ENCODE results near the gene EBPL. TPM values are rescaled to one million over a fixed set of nuclear protein-coding genes. Genes with fewer than 3 reads are reported as not detected.

The EBPL gene
- total RNA-seq, 1 experiment from 2014 or later = 60.9 TPM

GRCh38 chr13:49646688-49647087, 44.6 kb downstream of the EBPL start:
- CTCF ChIA-PET = no interaction called here
- no TSS peak for BruUV-seq (replicated peaks)
- no peak for TF ChIP-seq POLR2AphosphoS5 (IDR thresholded peaks at IDR 0.05; ENCODE audit: low read depth, low read length)
- in situ Hi-C loops (cut with HindIII; ENCODE audit: low pct_unique_long_range_greater_than_20kb, low sequenced_read_pairs) = no loop called here
- Histone ChIP-seq H3K9me3 (ENCODE audit: control insufficient read depth, insufficient read depth, low read depth, low read length) (no peaks in the 10 kb centered on the region), H3K36me3 (ENCODE audit: control insufficient read depth, insufficient read depth, low read length) (no peaks in the 10 kb centered on the region), H3K27ac (ENCODE audit: low read length) (no peak overlapping the region), H3K27me3 (ENCODE audit: control insufficient read depth, insufficient read depth, low read length) (no peaks in the 10 kb centered on the region), H3K4me3 (ENCODE audit: low read depth in 2 of 2, low read length in 2 of 2) (no peak overlapping the region), H3K4me1 (ENCODE audit: control insufficient read depth, insufficient read depth, low read length) (no peaks in the 10 kb centered on the region)
- DNase-seq (ENCODE audit: low read depth, low spot score) = no peak
- POLR2A ChIA-PET = no interaction called here
- intact Hi-C loops (cut with micrococcal nuclease; ENCODE audit: unreplicated experiment) = no loop called here
- ATAC-seq = no peak

GRCh38 chr13:49645451-49645850, 45.8 kb downstream of the EBPL start:
- DNase-seq (ENCODE audit: low read depth, low spot score) (no peak), ATAC-seq (no peak)
- Histone ChIP-seq H3K36me3 (ENCODE audit: control insufficient read depth, insufficient read depth, low read length) (no peaks in the 10 kb centered on the region), H3K27me3 (ENCODE audit: control insufficient read depth, insufficient read depth, low read length) (no peaks in the 10 kb centered on the region), H3K4me3 (ENCODE audit: low read depth in 2 of 2, low read length in 2 of 2) (no peak overlapping the region), H3K4me1 (ENCODE audit: control insufficient read depth, insufficient read depth, low read length) (no peaks in the 10 kb centered on the region), H3K27ac (ENCODE audit: low read length) (no peak overlapping the region), H3K9me3 (ENCODE audit: control insufficient read depth, insufficient read depth, low read depth, low read length) (no peaks in the 10 kb centered on the region)
- intact Hi-C loops (cut with micrococcal nuclease; ENCODE audit: unreplicated experiment) (no loop called here), in situ Hi-C loops (cut with HindIII; ENCODE audit: low pct_unique_long_range_greater_than_20kb, low sequenced_read_pairs) (no loop called here)
- CTCF ChIA-PET = no interaction called here
- BruUV-seq (replicated peaks) = no TSS peak
- no peak for TF ChIP-seq TCF7L2 (IDR thresholded peaks at IDR 0.05; ENCODE audit: low read depth, low read length)
- TF ChIP-seq CTCF (IDR thresholded peaks at IDR 0.05) = no peak
- no peak for TF ChIP-seq POLR2AphosphoS5 (IDR thresholded peaks at IDR 0.05; ENCODE audit: low read depth, low read length)
- TF ChIP-seq REST (IDR thresholded peaks at IDR 0.05; ENCODE audit: insufficient read depth in 1 of 2, low read depth in 2 of 2, low read length in 1 of 2) = no peak
- no peak for TF ChIP-seq SIN3A (IDR thresholded peaks at IDR 0.05; ENCODE audit: borderline replicate concordance, insufficient read depth, low read depth, low read length)
- POLR2A ChIA-PET = no interaction called here

- ATAC-seq = no peak
- no peak for DNase-seq (ENCODE audit: low read depth, low spot score)
- Histone ChIP-seq H3K4me1 (ENCODE audit: control insufficient read depth, insufficient read depth, low read length) (no peaks in the 10 kb centered on the region), H3K27me3 (ENCODE audit: control insufficient read depth, insufficient read depth, low read length) (no peaks in the 10 kb centered on the region), H3K27ac (ENCODE audit: low read length) (no peak overlapping the region), H3K4me3 (ENCODE audit: low read depth in 2 of 2, low read length in 2 of 2) (no peak overlapping the region), H3K36me3 (ENCODE audit: control insufficient read depth, insufficient read depth, low read length) (no peaks in the 10 kb centered on the region), H3K9me3 (ENCODE audit: control insufficient read depth, insufficient read depth, low read depth, low read length) (no peaks in the 10 kb centered on the region)
- in situ Hi-C loops (cut with HindIII; ENCODE audit: low pct_unique_long_range_greater_than_20kb, low sequenced_read_pairs) (no loop called here), intact Hi-C loops (cut with micrococcal nuclease; ENCODE audit: unreplicated experiment) (no loop called here)
- CTCF ChIA-PET = no interaction called here
- POLR2A ChIA-PET = no interaction called here
- TF ChIP-seq CTCF (IDR thresholded peaks at IDR 0.05) (no peak), SIN3A (IDR thresholded peaks at IDR 0.05; ENCODE audit: borderline replicate concordance, insufficient read depth, low read depth, low read length) (no peak), POLR2AphosphoS5 (IDR thresholded peaks at IDR 0.05; ENCODE audit: low read depth, low read length) (no peak), REST (IDR thresholded peaks at IDR 0.05; ENCODE audit: insufficient read depth in 1 of 2, low read depth in 2 of 2, low read length in 1 of 2) (no peak), TCF7L2 (IDR thresholded peaks at IDR 0.05; ENCODE audit: low read depth, low read length) (no peak)
- BruUV-seq (replicated peaks) = no TSS peak
Measured at GRCh38 chr13:49643035-49643646, 48.1 kb downstream of the EBPL start.
